ENCODE results near the gene BRPF1.
A peak's percentile ranks its signal among the peaks of the same experiment; 100 is the strongest.

DNA sequence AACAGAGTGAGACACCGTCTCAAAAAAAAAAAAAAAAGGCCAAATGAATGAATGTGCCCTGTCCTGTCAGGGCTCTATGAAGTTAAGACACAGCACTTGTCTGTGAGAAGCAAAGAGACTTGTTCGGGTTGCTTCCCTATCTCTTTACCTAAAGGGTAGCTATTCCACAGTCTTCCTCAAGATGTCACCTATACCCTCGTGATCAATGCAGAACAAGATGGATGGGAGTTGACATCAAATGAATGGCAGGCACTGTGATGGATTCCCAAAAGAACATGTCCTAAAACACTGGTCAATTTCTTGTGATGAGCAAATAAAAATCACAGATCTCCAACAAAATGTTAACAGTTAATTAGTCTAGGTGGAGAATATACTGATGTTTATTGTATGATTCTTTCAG is 51.2 kb downstream of the BRPF1 start:
- TF ChIP-seq POLR2A (IDR thresholded peaks at IDR 0.05): no peak
- TF ChIP-seq, protein P1, sequence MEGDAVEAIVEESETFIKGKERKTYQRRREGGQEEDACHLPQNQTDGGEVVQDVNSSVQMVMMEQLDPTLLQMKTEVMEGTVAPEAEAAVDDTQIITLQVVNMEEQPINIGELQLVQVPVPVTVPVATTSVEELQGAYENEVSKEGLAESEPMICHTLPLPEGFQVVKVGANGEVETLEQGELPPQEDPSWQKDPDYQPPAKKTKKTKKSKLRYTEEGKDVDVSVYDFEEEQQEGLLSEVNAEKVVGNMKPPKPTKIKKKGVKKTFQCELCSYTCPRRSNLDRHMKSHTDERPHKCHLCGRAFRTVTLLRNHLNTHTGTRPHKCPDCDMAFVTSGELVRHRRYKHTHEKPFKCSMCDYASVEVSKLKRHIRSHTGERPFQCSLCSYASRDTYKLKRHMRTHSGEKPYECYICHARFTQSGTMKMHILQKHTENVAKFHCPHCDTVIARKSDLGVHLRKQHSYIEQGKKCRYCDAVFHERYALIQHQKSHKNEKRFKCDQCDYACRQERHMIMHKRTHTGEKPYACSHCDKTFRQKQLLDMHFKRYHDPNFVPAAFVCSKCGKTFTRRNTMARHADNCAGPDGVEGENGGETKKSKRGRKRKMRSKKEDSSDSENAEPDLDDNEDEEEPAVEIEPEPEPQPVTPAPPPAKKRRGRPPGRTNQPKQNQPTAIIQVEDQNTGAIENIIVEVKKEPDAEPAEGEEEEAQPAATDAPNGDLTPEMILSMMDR (IDR thresholded peaks at IDR 0.05): peak in 2 of 4 donors; percentile 20 to 26

Data from right lobe of liver (tissue), 4 donors.